Measurements from ENCODE around the gene CADM2. TPM values are rescaled to one million over a fixed set of nuclear protein-coding genes. Genes with fewer than 3 reads are reported as not detected.

The CADM2 gene
- total RNA-seq, 1 experiment from 2014 or later = not detected

- ChIA-PET POLR2A (no interaction called here), CTCF (no interaction called here)
These were observed 892.3 kb downstream of the CADM2 start for GRCh38 chr3:85851071-85851470.

GRCh38 chr3:85853805-85854204 lies 895.0 kb downstream of the CADM2 start:
- TF ChIP-seq EZH2phosphoT487 (IDR thresholded peaks at IDR 0.05; ENCODE audit: borderline replicate concordance) (no peak), ZNF274 (IDR thresholded peaks at IDR 0.05; ENCODE audit: low read depth, low read length) (no peak), ZBTB33 (IDR thresholded peaks at IDR 0.05; ENCODE audit: extremely low read depth, insufficient replicate concordance, low read length) (no peak), EZH2 (IDR thresholded peaks at IDR 0.05) (no peak), RAD21 (IDR thresholded peaks at IDR 0.05; ENCODE audit: low read depth) (no peak), SIN3A (IDR thresholded peaks at IDR 0.05; ENCODE audit: low read depth) (no peak), POLR2AphosphoS5 (IDR thresholded peaks at IDR 0.05; ENCODE audit: low read depth, low read length) (no peak)
- DNase-seq (ENCODE audit: low read depth, low spot score) (no peak), ATAC-seq (no peak)
- Histone ChIP-seq H3K4me2 (ENCODE audit: low read length) (no peak overlapping the region), H3K4me1 (ENCODE audit: control insufficient read depth in 1 of 2, insufficient read depth in 2 of 2, low read length in 2 of 2) (no peaks in the 10 kb centered on the region), H4K20me1 (ENCODE audit: insufficient read depth) (no peaks in the 10 kb centered on the region), H3K79me2 (ENCODE audit: insufficient read depth, low read length) (no peaks in the 10 kb centered on the region), H3K36me3 (ENCODE audit: control insufficient read depth in 1 of 2, insufficient read depth in 2 of 2, low read length in 2 of 2) (no peaks in the 10 kb centered on the region), H3K27me3 (ENCODE audit: insufficient read depth, low read length) (no peaks in the 10 kb centered on the region), H3K27ac (ENCODE audit: low read depth, low read length) (no peak overlapping the region), H2AFZ (ENCODE audit: low read depth, low read length, poor library complexity, severe bottlenecking) (no peak overlapping the region), H3K9me2 (ENCODE audit: insufficient read depth) (no peaks in the 10 kb centered on the region), H3K9me3 (ENCODE audit: control insufficient read depth in 1 of 2, insufficient read depth in 1 of 2, low read depth in 1 of 2, low read length in 2 of 2) (peaks cover 8 to 14% of the 10 kb centered on the region in 2 experiments; a peak in 3 of 4 replicates), H3K9ac (ENCODE audit: low read length) (no peak overlapping the region), H3K4me3 (replicated peaks in 1 of 2; ENCODE audit: low read depth in 1 of 2, low read length in 2 of 2) (no peak overlapping the region)
- BruUV-seq (replicated peaks) = no TSS peak
- intact Hi-C loops (cut with micrococcal nuclease) = no loop called here
- ChIA-PET CTCF (no interaction called here), POLR2A (no interaction called here), RAD21 (ENCODE audit: low non-redundant PET in 1 of 2, low total read pairs in 2 of 2, uncharacterized antibody in 2 of 2, unreplicated experiment in 2 of 2) (no interaction called here)

More at GRCh38 chr3:85851071-85851470, 892.3 kb downstream of the CADM2 start:
- Histone ChIP-seq H3K4me2 (ENCODE audit: low read length) (no peak overlapping the region), H3K9me3 (ENCODE audit: control insufficient read depth in 1 of 2, insufficient read depth in 1 of 2, low read depth in 1 of 2, low read length in 2 of 2) (peaks cover 7 to 22% of the 10 kb centered on the region in 2 experiments; a peak in 3 of 4 replicates), H4K20me1 (ENCODE audit: insufficient read depth) (no peaks in the 10 kb centered on the region), H3K9ac (ENCODE audit: low read length) (no peak overlapping the region), H3K79me2 (ENCODE audit: insufficient read depth, low read length) (no peaks in the 10 kb centered on the region), H3K4me3 (replicated peaks in 1 of 2; ENCODE audit: low read depth in 1 of 2, low read length in 2 of 2) (no peak overlapping the region), H3K27ac (ENCODE audit: low read depth, low read length) (no peak overlapping the region), H3K9me2 (ENCODE audit: insufficient read depth) (no peaks in the 10 kb centered on the region), H3K4me1 (ENCODE audit: control insufficient read depth in 1 of 2, insufficient read depth in 2 of 2, low read length in 2 of 2) (no peaks in the 10 kb centered on the region), H2AFZ (ENCODE audit: low read depth, low read length, poor library complexity, severe bottlenecking) (no peak overlapping the region), H3K36me3 (ENCODE audit: control insufficient read depth in 1 of 2, insufficient read depth in 2 of 2, low read length in 2 of 2) (no peaks in the 10 kb centered on the region), H3K27me3 (ENCODE audit: insufficient read depth, low read length) (no peaks in the 10 kb centered on the region)
- intact Hi-C loops (cut with micrococcal nuclease) = no loop called here
- ATAC-seq (no peak), DNase-seq (ENCODE audit: low read depth, low spot score) (no peak)
- RAD21 ChIA-PET (ENCODE audit: low non-redundant PET in 1 of 2, low total read pairs in 2 of 2, uncharacterized antibody in 2 of 2, unreplicated experiment in 2 of 2) = no interaction called here
- TF ChIP-seq ZFX (IDR thresholded peaks at IDR 0.05) = no peak
- TF ChIP-seq SRF (IDR thresholded peaks at IDR 0.05; ENCODE audit: low read depth) = no peak
- no peak for TF ChIP-seq ZNF274 (IDR thresholded peaks at IDR 0.05; ENCODE audit: low read depth, low read length)
- TF ChIP-seq MAX (IDR thresholded peaks at IDR 0.05) = no peak
- TF ChIP-seq SP1 (IDR thresholded peaks at IDR 0.05; ENCODE audit: low read depth) = no peak
- TF ChIP-seq CEBPB (IDR thresholded peaks at IDR 0.05; ENCODE audit: low read depth) = no peak
- no peak for TF ChIP-seq EZH2phosphoT487 (IDR thresholded peaks at IDR 0.05; ENCODE audit: borderline replicate concordance)
- no TSS peak for BruUV-seq (replicated peaks)
